CD4-positive, alpha-beta T cell treated with Interleukin-10 for 1 hour (primary cell): Measurements from ENCODE around the gene EIF4B.

ENCODE experiments used
- DNase-seq: peaks from one replicate; pipeline ENCODE4 v3.0.0-alpha.2; 2020

Gene EIF4B

GRCh38 chr12:53047221-53048032, 41.2 kb downstream of the EIF4B start:
- peak; percentile 80 for DNase-seq

- no peak for DNase-seq
Measured at GRCh38 chr12:53048033-53048779, 42.0 kb downstream of the EIF4B start.

GRCh38 chr12:53048780-53049401, 42.6 kb downstream of the EIF4B start:
- DNase-seq, result no peak

- DNase-seq, result no peak
Measured at GRCh38 chr12:53049571-53050318, 43.5 kb downstream of the EIF4B start, which contains the start of gene TNS2. TSS of gene TNS2 (plus strand) at chr12:53050065. CDS start at chr12:53050186, 121 bp downstream.

- DNase-seq, result no peak
Measured at GRCh38 chr12:53050426-53051057, 44.3 kb downstream of the EIF4B start.

GRCh38 chr12:53051058-53051880, 45.0 kb downstream of the EIF4B start:
- DNase-seq, result no peak

GRCh38 chr12:53051881-53052412, 45.7 kb downstream of the EIF4B start:
- no peak for DNase-seq

GRCh38 chr12:53052419-53053217, 46.4 kb downstream of the EIF4B start:
- no peak for DNase-seq

- DNase-seq, result peak; percentile 73
Measured at GRCh38 chr12:53053218-53054111, 47.2 kb downstream of the EIF4B start.

GRCh38 chr12:53054112-53054878, 48.0 kb downstream of the EIF4B start:
- peak; percentile 95 for DNase-seq

- DNase-seq, result no peak
Measured at GRCh38 chr12:53055471-53056266, 49.4 kb downstream of the EIF4B start.

GRCh38 chr12:53056296-53056695, 50.0 kb downstream of the EIF4B start:
- no peak for DNase-seq

GRCh38 chr12:53056901-53057300, 50.6 kb downstream of the EIF4B start:
- no peak for DNase-seq

- DNase-seq, result no peak
Measured at GRCh38 chr12:53057816-53058500, 51.7 kb downstream of the EIF4B start.

- no peak for DNase-seq
Measured at GRCh38 chr12:53058674-53059433, 52.6 kb downstream of the EIF4B start.

- no peak for DNase-seq
Measured at GRCh38 chr12:53059434-53060063, 53.3 kb downstream of the EIF4B start.
